IMR-90 (cell line): Measurements from ENCODE around the gene SLC12A6.

ENCODE experiments used
- BHLHE40 ChIP-seq: fragments of 150-350 bp; IDR thresholded peaks from 2 replicates; pipeline ENCODE4 v1.6.1; 2016; ENCODE audit warnings: mild to moderate bottlenecking, low read depth, low read length
- CEBPB ChIP-seq: IDR thresholded peaks from 2 replicates; pipeline ENCODE4 v1.6.1; 2012; ENCODE audit warnings: low read depth, low read length, improper control_type of control experiment
- FOS ChIP-seq: fragments of 150-350 bp; IDR thresholded peaks from 2 replicates; pipeline ENCODE4 v1.6.1; 2016; ENCODE audit warnings: low read depth, low read length
- MAFK ChIP-seq: IDR thresholded peaks from 2 replicates; pipeline ENCODE4 v1.6.1; 2012; ENCODE audit warnings: low read depth, low read length, improper control_type of control experiment
- MXI1 ChIP-seq: IDR thresholded peaks from 2 replicates; pipeline ENCODE4 v1.6.1; 2012; ENCODE audit warnings: low read depth, mild to moderate bottlenecking, low read length, moderate library complexity, borderline replicate concordance
- NFE2L2 ChIP-seq: fragments of 150-350 bp; IDR thresholded peaks from 2 replicates; pipeline ENCODE4 v1.6.1; 2016; ENCODE audit warnings: low read depth, mild to moderate bottlenecking, low read length
- POLR2A ChIP-seq: IDR thresholded peaks from 2 replicates; pipeline ENCODE4 v1.6.1; 2012; ENCODE audit warnings: mild to moderate bottlenecking, low read depth, low read length
- RAD21 ChIP-seq: IDR thresholded peaks from 2 replicates; pipeline ENCODE4 v1.6.1; 2012; ENCODE audit warnings: low read length, improper control_type of control experiment
- RCOR1 ChIP-seq: IDR thresholded peaks from 2 replicates; pipeline ENCODE4 v1.6.1; 2012; ENCODE audit warnings: mild to moderate bottlenecking, low read length, improper control_type of control experiment; ENCODE audit not compliant: insufficient replicate concordance
- RFX5 ChIP-seq: IDR thresholded peaks from 2 replicates; pipeline ENCODE4 v1.8.0; 2012; ENCODE audit warnings: low read depth, mild to moderate bottlenecking, low read length, moderate library complexity
- SMC3 ChIP-seq: fragments of 150-350 bp; IDR thresholded peaks from 2 replicates; pipeline ENCODE4 v1.6.1; 2016; ENCODE audit warnings: low read depth, mild to moderate bottlenecking, antibody characterized with exemption, low read length, moderate library complexity
- TF ChIP-seq, protein P1 (sequence below): conservative IDR thresholded peaks from 2 replicates; pipeline ENCODE4 v1.5.1; 2012; ENCODE audit warnings: mild to moderate bottlenecking, low read depth, low read length, improper control_type of control experiment
- TF ChIP-seq, protein P2 (sequence below): fragments of 150-350 bp; IDR thresholded peaks from 2 replicates; pipeline ENCODE4 v1.6.1; 2017; ENCODE audit warnings: mild to moderate bottlenecking, antibody characterized with exemption, low read length, low read depth
- TF ChIP-seq, protein P3 (sequence below): fragments of 150-350 bp; IDR thresholded peaks from 2 replicates; pipeline ENCODE4 v1.6.1; 2016; ENCODE audit warnings: low read depth, mild to moderate bottlenecking, low read length, moderate library complexity, borderline replicate concordance

DNA sequence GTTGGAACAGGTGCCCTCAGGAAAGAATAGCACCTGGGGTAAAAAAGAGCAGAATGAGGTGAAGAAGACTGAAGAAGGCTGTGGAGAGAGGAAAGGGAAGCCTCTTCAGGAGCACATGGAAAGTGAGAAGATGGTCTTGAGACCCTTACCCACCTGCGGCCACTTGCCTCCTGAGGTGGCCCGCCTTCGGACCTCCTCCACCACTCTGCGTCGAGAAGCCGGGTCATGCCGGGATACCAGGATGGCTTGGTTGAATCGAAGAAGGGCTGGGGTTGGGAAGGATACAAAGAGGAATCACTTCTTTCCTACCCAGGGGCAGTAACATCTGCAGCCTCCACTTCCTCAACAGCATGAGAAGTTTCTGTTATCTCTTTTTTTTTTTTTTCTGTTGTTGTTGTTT lies 26.5 kb upstream of the SLC12A6 start:
- TF ChIP-seq RAD21 (no peak), POLR2A (no peak), SMC3 (no peak), CEBPB (no peak), FOS (no peak), RFX5 (no peak), NFE2L2 (no peak), RCOR1 (no peak), MXI1 (no peak), BHLHE40 (no peak), MAFK (no peak)
- TF ChIP-seq, protein P1, sequence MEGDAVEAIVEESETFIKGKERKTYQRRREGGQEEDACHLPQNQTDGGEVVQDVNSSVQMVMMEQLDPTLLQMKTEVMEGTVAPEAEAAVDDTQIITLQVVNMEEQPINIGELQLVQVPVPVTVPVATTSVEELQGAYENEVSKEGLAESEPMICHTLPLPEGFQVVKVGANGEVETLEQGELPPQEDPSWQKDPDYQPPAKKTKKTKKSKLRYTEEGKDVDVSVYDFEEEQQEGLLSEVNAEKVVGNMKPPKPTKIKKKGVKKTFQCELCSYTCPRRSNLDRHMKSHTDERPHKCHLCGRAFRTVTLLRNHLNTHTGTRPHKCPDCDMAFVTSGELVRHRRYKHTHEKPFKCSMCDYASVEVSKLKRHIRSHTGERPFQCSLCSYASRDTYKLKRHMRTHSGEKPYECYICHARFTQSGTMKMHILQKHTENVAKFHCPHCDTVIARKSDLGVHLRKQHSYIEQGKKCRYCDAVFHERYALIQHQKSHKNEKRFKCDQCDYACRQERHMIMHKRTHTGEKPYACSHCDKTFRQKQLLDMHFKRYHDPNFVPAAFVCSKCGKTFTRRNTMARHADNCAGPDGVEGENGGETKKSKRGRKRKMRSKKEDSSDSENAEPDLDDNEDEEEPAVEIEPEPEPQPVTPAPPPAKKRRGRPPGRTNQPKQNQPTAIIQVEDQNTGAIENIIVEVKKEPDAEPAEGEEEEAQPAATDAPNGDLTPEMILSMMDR: no peak
- TF ChIP-seq, protein P2, sequence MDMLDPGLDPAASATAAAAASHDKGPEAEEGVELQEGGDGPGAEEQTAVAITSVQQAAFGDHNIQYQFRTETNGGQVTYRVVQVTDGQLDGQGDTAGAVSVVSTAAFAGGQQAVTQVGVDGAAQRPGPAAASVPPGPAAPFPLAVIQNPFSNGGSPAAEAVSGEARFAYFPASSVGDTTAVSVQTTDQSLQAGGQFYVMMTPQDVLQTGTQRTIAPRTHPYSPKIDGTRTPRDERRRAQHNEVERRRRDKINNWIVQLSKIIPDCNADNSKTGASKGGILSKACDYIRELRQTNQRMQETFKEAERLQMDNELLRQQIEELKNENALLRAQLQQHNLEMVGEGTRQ: no peak
- TF ChIP-seq, protein P3, sequence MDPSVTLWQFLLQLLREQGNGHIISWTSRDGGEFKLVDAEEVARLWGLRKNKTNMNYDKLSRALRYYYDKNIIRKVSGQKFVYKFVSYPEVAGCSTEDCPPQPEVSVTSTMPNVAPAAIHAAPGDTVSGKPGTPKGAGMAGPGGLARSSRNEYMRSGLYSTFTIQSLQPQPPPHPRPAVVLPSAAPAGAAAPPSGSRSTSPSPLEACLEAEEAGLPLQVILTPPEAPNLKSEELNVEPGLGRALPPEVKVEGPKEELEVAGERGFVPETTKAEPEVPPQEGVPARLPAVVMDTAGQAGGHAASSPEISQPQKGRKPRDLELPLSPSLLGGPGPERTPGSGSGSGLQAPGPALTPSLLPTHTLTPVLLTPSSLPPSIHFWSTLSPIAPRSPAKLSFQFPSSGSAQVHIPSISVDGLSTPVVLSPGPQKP: no peak
